ENCODE data around the gene FAM219A.

- TF ChIP-seq CTCF (IDR thresholded peaks at IDR 0.05) (no peak), POLR2A (IDR thresholded peaks at IDR 0.05) (no peak)
Observed at GRCh38 chr9:34398875-34399274, 59.5 kb downstream of the FAM219A start.

Data from uterus (tissue), 2 donors.